GM12891 (cell line): ENCODE measurements around the gene TMEM45A.

Experiments
- POLR2A ChIP-seq: IDR thresholded peaks from 2 replicates; pipeline ENCODE4 v1.6.1; 2011; ENCODE audit warnings: low read depth, low read length, control low read depth
- POLR2AphosphoS5 ChIP-seq: IDR thresholded peaks from 2 replicates; pipeline ENCODE4 v1.6.1; 2011; ENCODE audit warnings: low read depth, low read length, control low read depth
- SPI1 ChIP-seq: IDR thresholded peaks from 2 replicates; pipeline ENCODE4 v1.6.1; 2011; ENCODE audit warnings: low read depth, low read length, control low read depth
- TAF1 ChIP-seq: IDR thresholded peaks from 2 replicates; pipeline ENCODE4 v1.6.1; 2011; ENCODE audit warnings: low read depth, low read length, control low read depth

DNA sequence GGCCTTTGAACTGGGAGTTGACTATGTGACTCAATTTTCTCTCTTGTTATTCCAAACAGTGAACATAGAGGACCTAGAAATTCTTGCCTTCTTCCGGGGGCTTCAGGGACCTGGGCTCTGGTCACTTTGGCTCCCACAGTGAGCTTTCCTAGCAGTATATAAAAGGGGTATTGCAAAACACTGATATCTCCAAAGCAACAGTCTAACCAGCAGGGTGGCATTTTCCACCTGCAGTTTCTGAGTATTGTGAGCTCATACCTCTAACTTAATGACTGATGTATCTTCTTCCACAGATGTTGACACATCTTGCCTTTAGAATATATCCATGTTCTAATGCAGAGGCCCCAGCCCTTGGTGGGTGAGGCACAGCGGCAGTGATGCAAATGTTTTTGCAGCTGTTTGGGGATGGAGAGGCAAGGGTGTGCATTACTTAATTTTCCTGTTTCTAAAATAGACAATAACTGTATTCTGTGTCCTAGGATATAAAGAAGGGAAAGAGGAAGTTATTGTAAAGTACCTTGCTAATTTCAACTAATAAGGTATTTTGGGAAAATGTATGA lies 71.3 kb downstream of the TMEM45A start:
- TF ChIP-seq POLR2A (no peak), SPI1 (no peak), POLR2AphosphoS5 (no peak), TAF1 (no peak)
